ENCODE measurements around the gene KISS1.

KISS1 gene

GRCh38 chr1:204198348-204199340, 2.4 kb upstream of the KISS1 start:
- no peak for TF ChIP-seq CTCF (IDR thresholded peaks at IDR 0.05; ENCODE audit: unreplicated experiment in 3 of 3)
- Mint-ChIP-seq H3K9me3 (no peaks in the 10 kb centered on the region), H3K27ac (peak overlapping the region in 2 of 3 experiments; percentile 13 to 18), H3K27me3 (ENCODE audit: low read depth) (peaks cover 28% of the 10 kb centered on the region), H3K4me1 (peaks cover 15% of the 10 kb centered on the region), H3K36me3 (ENCODE audit: low read depth) (no peaks in the 10 kb centered on the region), H3K4me3 (no peak overlapping the region)

GRCh38 chr1:204197068-204197467, 777 bp upstream of the KISS1 start:
- no peak for TF ChIP-seq CTCF (IDR thresholded peaks at IDR 0.05; ENCODE audit: unreplicated experiment in 3 of 3)
- Mint-ChIP-seq H3K4me1 (peaks cover 15% of the 10 kb centered on the region), H3K36me3 (ENCODE audit: low read depth) (no peaks in the 10 kb centered on the region), H3K27me3 (ENCODE audit: low read depth) (peaks cover 34% of the 10 kb centered on the region), H3K27ac (no peak overlapping the region), H3K4me3 (no peak overlapping the region), H3K9me3 (no peaks in the 10 kb centered on the region)

GRCh38 chr1:204194771-204195170, 1.5 kb downstream of the KISS1 start:
- no peak overlapping the region for H3K4me3 Mint-ChIP-seq
- peaks cover 31% of the 10 kb centered on the region for H3K4me1 Mint-ChIP-seq
- no peaks in the 10 kb centered on the region for H3K9me3 Mint-ChIP-seq
- H3K27me3 Mint-ChIP-seq (ENCODE audit: low read depth) = peaks cover 37% of the 10 kb centered on the region
- TF ChIP-seq CTCF (IDR thresholded peaks at IDR 0.05; ENCODE audit: unreplicated experiment in 3 of 3) = no peak
- H3K27ac Mint-ChIP-seq = no peak overlapping the region
- H3K36me3 Mint-ChIP-seq (ENCODE audit: low read depth) = no peaks in the 10 kb centered on the region

- H3K27me3 Mint-ChIP-seq (ENCODE audit: low read depth) = peaks cover 38% of the 10 kb centered on the region
- no peak overlapping the region for H3K27ac Mint-ChIP-seq
- no peaks in the 10 kb centered on the region for H3K36me3 Mint-ChIP-seq (ENCODE audit: low read depth)
- H3K4me3 Mint-ChIP-seq = no peak overlapping the region
- no peaks in the 10 kb centered on the region for H3K9me3 Mint-ChIP-seq
- no peak for TF ChIP-seq CTCF (IDR thresholded peaks at IDR 0.05; ENCODE audit: unreplicated experiment in 3 of 3)
- peaks cover 34% of the 10 kb centered on the region for H3K4me1 Mint-ChIP-seq
Measured at GRCh38 chr1:204194080-204194479, 2.2 kb downstream of the KISS1 start.

GRCh38 chr1:204192589-204193352, 3.5 kb downstream of the KISS1 start:
- TF ChIP-seq CTCF (IDR thresholded peaks at IDR 0.05; ENCODE audit: unreplicated experiment in 3 of 3) = no peak
- no peaks in the 10 kb centered on the region for H3K36me3 Mint-ChIP-seq (ENCODE audit: low read depth)
- H3K27ac Mint-ChIP-seq = no peak overlapping the region
- no peak overlapping the region for H3K4me3 Mint-ChIP-seq
- H3K27me3 Mint-ChIP-seq (ENCODE audit: low read depth) = peaks cover 51% of the 10 kb centered on the region
- no peaks in the 10 kb centered on the region for H3K9me3 Mint-ChIP-seq
- H3K4me1 Mint-ChIP-seq = peaks cover 25% of the 10 kb centered on the region
